ENCODE measurements around the gene PNPLA5. TPM values are rescaled to one million over a fixed set of nuclear protein-coding genes. Genes with fewer than 3 reads are reported as not detected.

Gene PNPLA5
- total RNA-seq, 1 experiment from 2014 or later, result 5.3 TPM

- Mint-ChIP-seq H3K4me1 (peaks cover 31% of the 10 kb centered on the region), H3K9me3 (peaks cover 16% of the 10 kb centered on the region), H3K27me3 (ENCODE audit: low read depth) (peaks cover 3% of the 10 kb centered on the region; the same call in 1 of the 2 replicates), H3K4me3 (no peak overlapping the region), H3K36me3 (peaks cover 22% of the 10 kb centered on the region), H3K27ac (peak overlapping the region; percentile 70; the same call in 1 of the 2 replicates)
- no peak for ATAC-seq
- DNase-seq (ENCODE audit: low spot score), result no peak
- TF ChIP-seq HMGA2 (CRISPR knock-in tag; IDR thresholded peaks at IDR 0.05), result no peak
- no peak for TF ChIP-seq CBFB (CRISPR knock-in tag; IDR thresholded peaks at IDR 0.05; ENCODE audit: low read depth)
- no peak for TF ChIP-seq NFE2L1 (CRISPR knock-in tag; IDR thresholded peaks at IDR 0.05)
- TF ChIP-seq ZNF396 (CRISPR knock-in tag; IDR thresholded peaks at IDR 0.05; ENCODE audit: borderline replicate concordance), result no peak
- TF ChIP-seq ETV6 (CRISPR knock-in tag; IDR thresholded peaks at IDR 0.05), result no peak
- TF ChIP-seq E2F1 (CRISPR knock-in tag; IDR thresholded peaks at IDR 0.05), result no peak
- TF ChIP-seq ERG (CRISPR knock-in tag; IDR thresholded peaks at IDR 0.05), result no peak
- no peak for TF ChIP-seq TEAD1 (CRISPR knock-in tag; IDR thresholded peaks at IDR 0.05)
- no peak for TF ChIP-seq MLX (CRISPR knock-in tag; IDR thresholded peaks at IDR 0.05)
- TF ChIP-seq ZNF281 (CRISPR knock-in tag; IDR thresholded peaks at IDR 0.05), result no peak
- TF ChIP-seq ZNF532 (CRISPR knock-in tag; IDR thresholded peaks at IDR 0.05; ENCODE audit: borderline replicate concordance), result no peak
- TF ChIP-seq GRHL2 (CRISPR knock-in tag; IDR thresholded peaks at IDR 0.05; ENCODE audit: insufficient replicate concordance, severe bottlenecking), result no peak
- TF ChIP-seq E2F5 (CRISPR knock-in tag; IDR thresholded peaks at IDR 0.05), result no peak
- ChIA-PET CTCF (interaction anchor here (1.0 to 11.6 kb wide), 2 partner anchors 29 to 30 kb away, joined by 3 to 140 read pairs; no protein-coding TSS in a partner anchor), POLR2A (no interaction called here)
These were observed 37.0 kb downstream of the PNPLA5 start for GRCh38 chr22:43854786-43855271.
